HG03280 (cell line): ENCODE results near the gene FBXO10.

Source experiments
- ATAC-seq: cut with Tn5 transposase; IDR thresholded peaks from one replicate; pipeline ENCODE4 v1.9.1; 2021; ENCODE audit warnings: mild to moderate bottlenecking, moderate library complexity; ENCODE audit not compliant: unreplicated experiment

The FBXO10 gene

DNA sequence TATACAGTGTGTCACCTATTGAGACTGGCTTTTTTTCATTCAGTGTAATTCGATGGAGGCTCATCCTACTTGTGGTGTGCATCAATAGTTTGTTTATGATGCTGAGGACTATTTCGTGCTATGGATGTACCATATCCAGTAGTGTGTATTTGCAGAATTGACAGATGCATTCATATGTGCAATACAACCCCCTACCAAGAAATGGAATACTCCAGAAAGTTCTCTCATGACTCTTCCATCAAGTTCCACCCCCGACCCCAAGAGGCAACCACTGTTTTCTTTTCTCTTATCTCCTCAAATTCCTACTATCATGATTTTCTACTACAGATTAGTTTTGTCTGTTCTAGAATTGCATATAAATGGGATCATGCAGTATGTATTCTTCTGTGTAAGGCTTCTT, 21.9 kb downstream of the FBXO10 start:
- ATAC-seq = no peak

DNA sequence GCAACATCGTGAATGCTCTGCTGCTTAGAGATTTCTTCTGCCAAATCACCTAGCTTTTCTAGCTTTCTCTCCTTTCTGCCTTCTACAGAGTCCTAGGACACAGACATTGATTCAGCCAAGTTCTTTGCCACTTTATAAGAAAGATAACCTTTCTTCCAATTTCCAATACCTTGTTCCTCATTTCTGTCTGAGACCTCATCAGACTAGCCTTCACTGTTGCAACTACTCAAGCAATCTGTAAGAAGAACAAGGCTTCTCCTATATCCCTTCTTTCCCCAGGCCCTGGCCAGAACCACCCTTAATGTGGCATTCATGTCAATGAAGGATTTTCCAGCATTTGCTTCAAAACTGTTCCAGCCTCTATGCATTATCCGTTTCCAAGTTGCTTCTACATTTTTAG, 24.3 kb downstream of the FBXO10 start:
- no peak for ATAC-seq

DNA sequence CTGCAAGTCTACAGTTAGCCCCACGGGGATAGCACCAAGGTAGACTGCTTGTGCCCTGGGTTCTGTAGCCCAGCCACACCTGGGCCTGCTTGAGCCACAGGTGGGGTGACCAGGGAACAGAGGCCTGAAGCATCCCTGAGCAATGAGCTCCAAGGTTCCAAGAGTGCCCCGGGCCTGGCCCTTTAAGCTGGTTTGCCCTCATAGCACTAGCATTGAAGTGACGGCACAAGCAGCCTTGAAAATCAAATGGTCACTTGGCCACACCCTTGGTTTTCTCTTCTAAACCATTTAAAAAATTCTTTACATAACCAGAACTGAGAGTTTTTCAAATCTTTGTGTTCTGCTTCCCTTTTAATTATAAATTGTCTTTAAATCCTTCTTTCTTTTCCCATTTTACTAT, 24.7 kb downstream of the FBXO10 start:
- no peak for ATAC-seq

DNA sequence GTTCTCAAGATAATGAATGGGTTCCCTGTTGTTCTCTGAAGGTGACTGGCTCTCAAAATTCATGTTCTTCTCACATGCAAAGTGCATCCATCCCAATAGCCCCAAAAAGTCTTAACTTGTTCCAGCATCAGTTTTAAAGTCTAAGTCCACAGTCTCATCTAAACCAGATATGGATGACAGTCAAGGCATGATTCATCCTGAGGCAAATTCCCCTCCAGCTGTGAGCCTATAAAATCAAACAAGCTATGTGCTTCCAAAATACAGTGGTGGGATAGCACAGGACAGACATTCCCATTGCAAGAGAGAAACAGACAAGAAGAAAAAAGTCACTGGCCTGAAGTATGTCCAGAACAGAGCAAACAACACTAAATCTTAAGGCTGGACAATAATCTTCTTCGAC, 25.4 kb downstream of the FBXO10 start:
- ATAC-seq = no peak

DNA sequence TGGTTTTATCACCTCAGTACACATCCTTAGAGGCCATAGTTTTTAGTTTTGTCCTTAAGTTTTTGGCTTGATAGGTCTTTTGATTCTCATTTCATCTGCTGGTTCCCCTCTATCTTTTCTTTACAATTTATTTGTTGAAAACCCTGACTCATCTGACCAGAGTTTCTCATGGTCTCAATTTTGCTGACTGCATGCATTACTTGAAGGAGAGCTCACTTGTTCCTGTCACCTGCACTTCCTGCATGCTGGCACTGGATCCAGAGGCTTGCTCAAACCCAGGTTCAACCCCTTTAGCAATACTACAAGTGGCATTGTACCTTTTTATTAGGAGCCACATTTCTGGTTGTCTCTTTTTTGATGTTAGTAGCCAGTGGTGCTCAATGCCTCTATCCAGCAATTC, 26.7 kb downstream of the FBXO10 start:
- no peak for ATAC-seq

DNA sequence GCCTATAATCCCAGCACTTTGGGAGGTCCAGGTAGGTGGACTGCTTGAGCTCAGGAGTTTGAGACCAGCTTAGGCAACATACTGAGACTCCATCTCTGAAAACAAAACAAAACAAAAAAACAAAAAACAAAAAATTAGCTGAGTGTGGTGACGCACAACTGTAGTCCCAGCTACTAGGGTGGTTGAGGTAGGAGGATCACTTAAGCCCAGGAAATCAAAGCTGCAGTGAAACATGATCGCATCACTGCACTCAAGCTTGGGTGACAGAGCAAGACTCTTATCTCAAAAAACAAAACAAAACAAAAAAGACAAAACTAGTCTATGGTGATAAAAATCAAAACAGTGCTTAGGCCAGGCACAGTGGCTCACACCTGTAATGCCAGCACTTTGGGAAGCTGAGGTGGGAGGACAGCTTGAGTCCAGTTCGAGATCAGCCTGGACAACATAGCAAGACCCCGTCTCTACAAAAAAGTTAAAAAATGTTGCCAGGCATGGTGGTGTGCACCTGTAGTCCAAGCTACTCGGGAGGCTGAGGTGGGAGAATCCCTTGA, 28.8 kb downstream of the FBXO10 start:
- ATAC-seq = no peak

DNA sequence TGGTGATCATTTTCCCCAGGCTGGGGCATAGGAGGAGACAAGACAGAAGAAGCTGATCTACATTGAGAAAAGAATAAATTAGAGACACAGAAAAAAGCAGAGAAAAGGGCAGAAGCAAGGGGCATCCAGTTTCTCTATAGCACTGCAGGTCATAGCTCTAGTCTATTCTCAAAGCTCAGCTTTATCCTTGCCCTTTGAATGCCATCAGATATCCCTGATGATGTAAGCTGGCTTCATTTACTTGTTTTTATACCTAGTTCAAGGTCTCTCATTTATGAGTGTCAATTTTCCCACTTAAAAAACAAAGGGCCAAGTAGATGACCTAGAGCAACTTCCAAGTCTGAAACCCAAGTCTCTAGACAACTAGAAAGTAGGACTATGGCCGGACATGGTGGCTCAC, 32.7 kb downstream of the FBXO10 start:
- no peak for ATAC-seq

DNA sequence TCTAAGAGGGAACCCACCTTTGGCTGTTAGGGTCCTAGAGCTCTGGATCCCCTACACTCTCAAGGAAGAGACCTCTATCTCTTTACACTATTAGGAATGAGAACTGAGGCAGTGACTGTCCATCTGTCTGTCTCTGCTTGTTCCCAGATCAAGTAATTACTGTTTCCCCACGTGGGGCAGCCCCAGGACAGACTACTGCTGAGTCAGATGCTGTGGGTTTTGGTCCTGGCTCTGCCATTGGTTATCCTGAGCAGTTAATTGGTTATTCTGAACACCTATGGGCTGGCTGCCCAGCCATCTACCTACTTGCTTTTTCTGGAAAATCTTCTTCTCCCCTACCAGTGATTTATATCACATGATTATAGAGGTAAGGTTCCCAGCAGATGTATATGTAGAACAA, 33.3 kb downstream of the FBXO10 start:
- ATAC-seq = no peak

DNA sequence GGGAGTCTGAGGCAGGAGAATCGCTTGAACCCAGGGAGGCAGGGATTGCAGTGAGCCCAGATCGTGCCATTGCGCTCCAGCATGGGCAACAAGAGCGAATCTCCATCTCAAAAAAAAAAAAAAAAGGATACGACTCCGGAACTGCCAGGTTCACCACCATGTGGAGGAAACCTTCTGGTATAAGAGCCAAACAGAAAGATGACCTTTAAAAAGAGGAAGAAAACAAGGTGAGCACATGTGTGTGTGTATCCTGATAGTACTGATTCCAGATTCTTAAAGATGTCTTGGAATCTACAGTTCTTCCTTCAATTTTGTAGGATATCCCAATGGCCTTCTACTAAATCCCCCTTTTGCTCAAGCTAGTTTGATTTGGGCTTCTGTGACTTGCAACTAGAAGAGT, 33.7 kb downstream of the FBXO10 start:
- no peak for ATAC-seq

DNA sequence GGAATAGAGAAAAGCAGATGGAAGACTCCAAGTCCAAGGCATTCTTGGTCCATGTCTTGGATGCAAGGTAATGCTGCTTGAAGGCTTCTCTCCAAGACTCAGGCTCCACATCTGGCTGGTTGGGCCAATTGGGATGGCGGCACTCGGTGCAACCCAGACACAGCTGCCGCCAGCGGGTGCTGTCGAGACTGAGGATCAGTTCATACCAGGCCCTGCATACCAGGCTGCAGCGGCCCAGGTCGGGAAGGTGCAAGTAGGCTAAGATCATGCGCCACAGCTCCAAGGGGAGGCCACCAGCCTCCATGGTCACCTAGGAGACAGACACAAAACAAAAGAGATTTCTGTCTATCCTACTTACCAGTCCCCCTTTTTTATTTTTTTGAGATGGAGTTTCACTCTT, 34.7 kb downstream of the FBXO10 start:
- no peak for ATAC-seq

DNA sequence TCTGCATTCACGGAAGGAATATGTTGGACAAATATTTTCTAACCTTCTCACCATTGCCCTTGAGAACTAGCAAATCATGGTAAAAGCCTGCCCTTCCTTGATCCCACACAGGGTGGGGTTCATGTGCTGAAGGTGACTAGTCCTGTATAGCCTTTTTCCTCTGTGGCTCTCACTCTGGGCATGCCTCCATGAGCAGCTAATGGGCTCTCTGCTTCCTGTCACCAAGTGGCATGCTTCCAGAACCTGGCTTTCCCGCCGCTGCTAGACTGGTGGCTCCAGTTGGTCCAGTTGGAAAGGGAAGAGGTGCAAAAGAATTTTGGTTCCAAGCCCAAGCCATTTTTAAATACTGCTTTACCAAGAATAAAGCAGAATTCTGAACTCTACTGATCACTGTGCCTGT, 35.5 kb downstream of the FBXO10 start:
- no peak for ATAC-seq

DNA sequence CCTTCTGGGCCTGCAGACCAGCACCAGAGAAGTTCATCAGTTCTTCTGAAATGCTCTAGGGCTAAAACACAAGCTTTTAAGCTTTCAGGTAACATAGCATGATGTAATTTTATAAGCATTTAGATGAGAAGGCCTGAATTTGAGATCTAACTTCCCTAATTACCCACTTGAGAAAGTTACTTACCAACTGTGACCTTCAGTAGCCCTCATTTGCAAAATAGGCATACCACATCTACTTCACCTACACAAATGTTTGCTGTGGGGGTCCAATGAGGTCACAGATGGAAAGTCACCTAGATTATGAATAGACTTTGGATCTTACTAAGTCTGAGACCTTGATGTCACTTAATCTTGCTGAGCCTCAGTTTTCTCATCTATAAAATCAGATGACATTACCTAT, 36.5 kb downstream of the FBXO10 start:
- ATAC-seq = no peak

DNA sequence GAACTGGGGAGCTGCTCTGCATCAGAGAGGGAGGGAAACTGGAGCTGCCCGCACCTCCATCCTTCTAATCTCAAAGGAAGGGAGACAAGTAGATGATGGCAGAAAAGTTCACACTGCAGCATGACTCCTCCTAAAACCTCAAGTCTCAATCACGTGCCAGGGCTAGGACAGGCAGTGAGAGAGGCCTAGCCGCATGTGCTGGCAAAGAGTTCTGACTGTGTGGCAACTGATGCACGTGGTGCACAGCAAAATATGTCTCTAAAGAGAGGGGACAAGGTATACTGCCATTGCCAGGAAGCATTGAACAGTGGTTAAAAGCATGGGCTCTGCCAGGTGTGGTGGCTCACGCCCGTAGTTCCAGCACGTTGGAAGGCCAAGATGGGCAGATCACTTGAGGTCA, 38.1 kb downstream of the FBXO10 start:
- no peak for ATAC-seq

DNA sequence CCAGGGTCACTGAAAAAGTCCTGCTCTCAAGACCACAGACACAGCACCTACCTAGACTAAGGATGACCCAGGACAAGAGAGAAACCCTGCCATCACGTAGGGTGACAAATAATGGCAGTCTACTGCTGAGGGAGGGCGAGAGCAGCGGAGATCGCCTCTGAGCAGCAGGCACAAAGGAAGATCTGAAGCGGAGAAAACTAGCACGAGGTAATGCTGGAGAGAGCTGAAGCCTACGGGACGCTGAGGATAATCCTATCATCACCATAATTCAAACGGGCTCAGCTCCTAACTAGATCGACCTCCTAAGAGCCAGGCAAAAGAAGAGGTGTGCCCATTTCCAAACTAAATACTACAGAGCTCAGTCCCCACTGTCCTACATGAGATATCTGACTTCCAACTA, 41.3 kb downstream of the FBXO10 start:
- ATAC-seq = no peak

DNA sequence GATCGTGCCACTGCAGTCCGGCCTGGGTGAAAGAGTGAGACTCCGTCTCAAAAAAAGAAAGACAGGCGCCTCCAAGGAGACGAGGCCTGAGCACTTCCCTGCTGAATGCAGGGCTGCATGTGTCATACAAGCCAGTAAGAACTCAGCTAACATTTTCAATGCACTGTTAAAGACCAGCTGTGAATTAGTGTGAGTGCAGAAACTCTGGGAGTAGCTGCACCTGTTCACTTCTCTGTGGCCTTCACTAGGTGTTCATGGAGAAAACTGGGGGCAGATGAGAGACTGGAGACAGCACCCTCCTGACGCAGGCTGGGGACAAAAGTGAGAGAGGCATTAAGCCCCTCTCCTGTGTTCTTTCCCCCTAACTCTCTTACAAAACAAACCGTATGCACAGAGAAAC, 41.8 kb downstream of the FBXO10 start:
- ATAC-seq = no peak

DNA sequence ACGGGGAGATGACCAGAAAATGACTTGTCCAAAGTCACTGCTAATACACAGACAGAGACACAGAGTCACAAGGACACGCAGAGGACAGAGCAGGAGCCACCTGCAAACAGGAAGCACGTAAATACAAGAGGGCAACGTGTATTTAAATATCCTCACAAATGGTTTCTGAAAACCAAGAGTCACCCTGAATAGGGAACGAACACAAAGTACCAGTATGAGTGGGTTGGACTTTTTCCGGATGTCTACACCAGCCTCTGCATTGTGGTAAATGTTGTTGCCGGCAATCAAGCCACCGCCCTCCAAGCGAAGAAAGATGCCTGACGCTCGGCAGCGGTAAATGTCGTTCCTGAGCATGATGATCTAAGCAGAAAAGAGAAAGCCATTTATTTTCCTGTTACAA, 44.5 kb downstream of the FBXO10 start:
- peak; percentile 66 for ATAC-seq

DNA sequence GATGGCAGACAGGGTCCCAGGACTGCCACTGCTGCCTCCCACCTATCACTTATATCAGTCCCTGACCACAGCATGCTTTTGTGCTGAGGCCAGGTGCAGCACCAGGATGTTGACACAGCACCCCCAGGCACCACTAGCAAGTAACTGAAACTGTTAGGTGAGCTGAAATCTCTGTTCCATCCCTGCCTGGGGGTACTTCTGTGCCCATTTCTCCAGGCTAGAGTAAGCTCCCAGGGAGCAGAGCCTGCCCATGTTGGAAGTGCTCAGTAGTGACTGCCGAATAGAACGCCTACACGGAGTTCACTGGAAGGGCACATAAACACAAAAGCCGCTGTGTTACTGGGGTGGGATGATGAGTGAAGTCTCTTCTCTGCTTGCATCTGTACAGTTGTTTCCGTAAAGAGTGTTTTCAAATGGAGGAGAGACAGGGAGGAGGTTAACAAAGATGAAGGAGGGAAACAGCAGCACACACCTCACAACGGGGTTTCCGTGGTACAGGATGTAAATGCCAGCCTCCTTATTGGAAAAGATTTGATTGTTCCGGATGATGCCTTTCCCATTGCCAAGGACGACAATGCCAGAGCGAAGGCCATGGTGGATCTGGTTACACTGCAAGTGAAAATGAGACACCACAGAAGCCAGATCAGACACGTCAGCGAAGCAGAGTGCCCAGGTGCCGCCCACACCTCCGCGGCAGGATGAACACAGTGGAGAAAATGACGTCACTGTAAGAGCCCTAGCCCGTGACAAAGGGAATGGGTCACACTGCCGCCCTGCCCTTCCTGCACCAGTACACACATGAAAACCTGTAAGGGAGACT, 47.3 kb downstream of the FBXO10 start:
- peak; percentile 70 for ATAC-seq

DNA sequence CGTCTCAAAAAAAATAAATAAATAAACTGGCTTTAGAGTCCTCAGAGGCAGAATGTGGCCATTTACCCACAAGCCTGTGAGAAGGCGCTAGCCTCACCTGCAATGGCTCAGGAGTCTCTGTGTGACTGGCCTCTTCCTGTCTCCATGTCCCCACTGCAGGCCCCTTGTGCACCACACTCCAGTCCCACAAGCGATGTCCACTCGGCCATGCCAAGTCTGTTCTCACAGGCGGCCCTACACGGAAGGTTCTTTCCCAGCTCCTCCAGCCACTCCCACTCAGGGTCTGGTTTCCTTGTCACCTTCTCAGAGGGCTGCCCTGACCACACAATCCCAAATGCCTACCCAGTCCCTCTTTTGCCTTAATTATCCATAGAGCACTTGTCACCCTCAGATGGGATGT, 52.3 kb downstream of the FBXO10 start:
- ATAC-seq = no peak

DNA sequence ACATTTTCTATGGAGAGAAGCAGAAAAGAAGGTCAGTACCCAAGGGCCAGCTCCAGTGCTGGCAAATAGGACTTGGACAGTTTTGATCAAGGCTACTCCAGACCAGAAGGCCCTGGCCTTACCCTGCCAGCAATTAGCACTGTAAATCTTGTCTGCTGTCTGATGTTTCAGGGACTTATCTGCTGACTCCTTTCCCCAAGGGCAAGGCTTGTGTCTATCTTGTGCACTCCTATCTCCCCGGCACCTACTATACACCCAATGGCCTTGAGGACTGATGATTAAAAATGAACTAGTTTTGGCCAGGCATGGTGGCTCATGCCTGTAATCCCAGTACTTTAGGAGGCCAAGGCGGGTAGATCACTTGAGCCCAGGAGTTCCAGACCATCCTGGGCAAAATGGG, 53.2 kb downstream of the FBXO10 start:
- no peak for ATAC-seq

DNA sequence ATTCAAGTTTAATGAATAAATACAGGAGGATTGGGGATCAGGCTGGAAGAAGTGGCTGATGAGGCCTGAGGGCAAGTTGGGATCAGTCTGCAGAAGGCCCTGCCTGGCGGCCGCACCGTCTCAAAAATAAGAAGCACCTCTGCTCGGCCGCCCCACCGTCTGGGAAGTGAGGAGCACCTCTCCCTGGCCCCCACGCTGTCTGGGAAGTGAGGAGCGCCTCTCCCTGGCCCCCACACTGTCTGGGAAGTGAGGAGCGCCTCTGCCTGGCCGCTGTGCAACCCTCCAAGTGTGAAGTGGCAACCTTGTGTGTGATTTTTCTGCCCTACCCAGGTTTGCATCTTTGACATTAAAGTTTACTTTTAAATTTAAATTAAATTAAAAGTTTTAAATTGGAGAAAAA, 55.1 kb downstream of the FBXO10 start:
- no peak for ATAC-seq

DNA sequence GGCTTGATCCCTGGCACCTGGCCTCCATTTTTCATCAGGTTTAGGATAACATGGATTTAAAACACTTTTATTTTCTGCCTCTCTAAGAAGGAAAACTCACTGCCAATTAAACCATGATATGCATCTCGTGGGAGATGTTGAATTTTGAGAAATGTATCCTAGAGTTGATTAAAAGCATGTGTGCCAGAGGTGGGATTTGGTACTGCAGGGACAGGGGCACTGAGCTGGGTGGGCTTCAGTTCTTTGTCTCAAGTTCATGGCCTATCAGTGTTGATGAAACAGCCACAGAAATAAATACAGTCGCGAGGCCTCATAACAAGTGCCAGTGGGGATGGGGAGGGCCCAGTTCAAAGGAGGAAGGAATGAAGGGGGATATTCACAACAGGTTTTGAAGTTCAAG, 55.5 kb downstream of the FBXO10 start:
- ATAC-seq = no peak

DNA sequence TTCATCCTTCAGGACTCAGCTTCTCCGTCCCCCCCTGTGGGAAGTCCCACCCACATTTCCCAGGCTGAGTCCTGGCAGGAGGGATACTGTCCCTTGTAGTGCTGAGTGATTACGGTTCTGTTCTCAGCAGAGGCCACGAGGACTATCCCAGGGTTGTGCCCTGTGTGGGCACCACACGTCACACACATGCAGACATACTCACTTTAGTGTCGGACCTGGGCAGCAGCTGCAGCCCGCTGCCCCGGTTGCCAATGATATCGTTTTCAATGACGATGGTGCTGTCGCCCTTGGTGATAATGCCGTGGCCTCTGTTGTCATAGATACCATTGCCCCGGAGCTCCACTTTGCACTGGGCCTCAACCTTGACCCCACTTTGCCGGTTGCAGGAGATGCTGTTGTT, 58.3 kb downstream of the FBXO10 start:
- no peak for ATAC-seq
